Mesendoderm (in vitro differentiated cells): ENCODE data around the gene C1QB.

Experiments used
- DNase-seq: peaks from one replicate; pipeline ENCODE4 v3.0.0; 2013
- H2AK5ac ChIP-seq: 2 replicates; pipeline ENCODE4 v1.6.1; 2013; ENCODE audit warnings: low read length, inconsistent platforms
- H2BK120ac ChIP-seq: 2 replicates; pipeline ENCODE4 v1.6.1; 2013; ENCODE audit warnings: low read depth, mild to moderate bottlenecking, low read length, moderate library complexity, mixed read lengths
- H2BK15ac ChIP-seq: replicated peaks from 2 replicates; pipeline ENCODE4 v1.6.1; 2013; ENCODE audit warnings: low read depth, mild to moderate bottlenecking, moderate library complexity
- H2BK5ac ChIP-seq: 2 replicates; pipeline ENCODE4 v1.6.1; 2013; ENCODE audit warnings: low read length, inconsistent platforms
- H3K18ac ChIP-seq: 2 replicates; pipeline ENCODE4 v1.6.1; 2013; ENCODE audit warnings: mild to moderate bottlenecking, low read length, mixed read lengths
- H3K23ac ChIP-seq: one replicate; pipeline ENCODE4 v1.6.1; 2013; ENCODE audit warnings: low read length
- H3K27ac ChIP-seq: 2 replicates; pipeline ENCODE4 v1.5.1; 2013; ENCODE audit warnings: low read depth, mild to moderate bottlenecking, inconsistent platforms, low read length, moderate library complexity
- H3K27me3 ChIP-seq: 2 replicates; pipeline ENCODE4 v1.6.1; 2013; ENCODE audit warnings: low read length, control low read depth, mild to moderate bottlenecking, inconsistent platforms; ENCODE audit not compliant: insufficient read depth, poor library complexity
- H3K36me3 ChIP-seq: 2 replicates; pipeline ENCODE4 v1.6.1; 2013; ENCODE audit warnings: low read length, inconsistent platforms; ENCODE audit not compliant: control insufficient read depth, insufficient read depth
- H3K4ac ChIP-seq: one replicate; pipeline ENCODE4 v1.6.1; 2013; ENCODE audit warnings: low read depth, mild to moderate bottlenecking, low read length, moderate library complexity
- H3K4me1 ChIP-seq: 2 replicates; pipeline ENCODE4 v1.6.1; 2013; ENCODE audit warnings: low read depth, low read length, inconsistent platforms; ENCODE audit not compliant: control insufficient read depth
- H3K4me2 ChIP-seq: 2 replicates; pipeline ENCODE4 v1.6.1; 2013; ENCODE audit warnings: low read length
- H3K4me3 ChIP-seq: 2 replicates; pipeline ENCODE4 v1.5.1; 2013; ENCODE audit warnings: mild to moderate bottlenecking, low read length
- H3K56ac ChIP-seq: one replicate; pipeline ENCODE4 v1.6.1; 2013; ENCODE audit warnings: low read length
- H3K79me1 ChIP-seq: 2 replicates; pipeline ENCODE4 v1.6.1; 2013; ENCODE audit warnings: low read length, inconsistent platforms
- H3K79me2 ChIP-seq: 2 replicates; pipeline ENCODE4 v1.6.1; 2013; ENCODE audit warnings: mild to moderate bottlenecking, low read length; ENCODE audit not compliant: control insufficient read depth, insufficient read depth
- H3K9ac ChIP-seq: 2 replicates; pipeline ENCODE4 v1.6.1; 2013; ENCODE audit warnings: low read length, inconsistent platforms
- H4K5ac ChIP-seq: one replicate; pipeline ENCODE4 v1.6.1; 2013; ENCODE audit warnings: low read length
- H4K8ac ChIP-seq: one replicate; pipeline ENCODE4 v1.6.1; 2013; ENCODE audit warnings: low read depth, mild to moderate bottlenecking, control low read depth, low read length, moderate library complexity
- WGBS: extraction: QIAGEN DNeasy Blood & Tissue Kit; methylation state at CpG from one replicate; pipeline ENCODE4 v1.1.7; 2013; ENCODE audit warnings: low lambda C conversion rate, missing lambda C conversion rate; ENCODE audit not compliant: insufficient coverage; ENCODE audit errors: extremely low coverage; 5-methylcytosine and 5-hydroxymethylcytosine counted together

Gene C1QB

DNA sequence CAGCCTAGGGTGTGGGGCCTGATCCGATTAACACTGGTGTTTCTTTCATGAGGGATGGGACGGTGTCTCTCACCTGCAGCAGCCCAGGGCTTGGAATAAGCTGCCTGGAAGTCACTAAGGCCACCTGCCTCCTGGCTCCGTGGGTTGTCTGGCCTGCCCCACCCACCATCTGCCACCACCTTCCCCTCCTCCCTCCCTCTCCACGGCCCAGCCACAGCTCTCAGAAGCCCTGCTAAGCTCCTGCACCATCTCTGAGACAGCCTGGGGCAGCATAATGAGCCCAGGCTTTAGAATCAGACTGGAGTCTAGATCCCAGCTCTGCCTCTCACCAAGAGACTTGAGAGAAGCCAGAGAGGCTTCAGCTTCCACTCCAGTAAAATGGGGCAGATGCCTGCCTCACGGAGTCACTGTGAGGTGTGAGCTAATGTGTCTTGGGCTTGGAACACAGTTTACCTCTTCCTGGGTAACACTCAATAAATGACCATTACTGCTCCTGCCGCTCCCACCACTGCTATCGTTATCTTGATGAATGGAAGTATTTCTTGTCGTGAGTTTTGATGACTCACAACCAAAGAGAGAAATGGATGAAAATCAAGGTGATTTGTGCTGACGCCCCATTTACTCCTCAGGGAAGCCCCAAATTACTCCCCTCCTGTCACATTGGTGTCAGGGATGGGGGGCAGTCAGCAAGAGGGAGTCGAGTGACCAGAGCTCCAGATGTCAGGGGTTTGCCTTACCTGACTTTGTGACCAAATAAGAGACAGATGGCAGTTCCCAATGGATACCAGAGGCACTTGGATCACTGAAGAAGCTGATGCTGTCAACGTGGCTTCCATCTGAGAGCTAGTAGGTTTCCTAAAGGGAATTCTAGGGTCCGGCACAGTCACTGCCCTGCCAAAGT, 40.1 kb upstream of the C1QB start:
- H3K27ac ChIP-seq = no peak overlapping the region
- no peaks in the 10 kb centered on the region for H3K36me3 ChIP-seq
- no peaks in the 10 kb centered on the region for H3K79me1 ChIP-seq
- no peak overlapping the region for H2BK15ac ChIP-seq
- H2AK5ac ChIP-seq = no peak overlapping the region
- H3K4ac ChIP-seq = no peak overlapping the region
- no peaks in the 10 kb centered on the region for H3K27me3 ChIP-seq
- H2BK5ac ChIP-seq = no peak overlapping the region
- H3K4me1 ChIP-seq = no peaks in the 10 kb centered on the region
- no peak overlapping the region for H3K56ac ChIP-seq
- H3K4me3 ChIP-seq = no peak overlapping the region
- no peak for DNase-seq
- no CpG with 5 or more reads among the region's 12 CpGs for WGBS
- H3K9ac ChIP-seq = no peak overlapping the region
- no peak overlapping the region for H2BK120ac ChIP-seq
- H4K5ac ChIP-seq = no peak overlapping the region
- H3K79me2 ChIP-seq = no peaks in the 10 kb centered on the region
- no peak overlapping the region for H3K23ac ChIP-seq
- H3K4me2 ChIP-seq = no peak overlapping the region
- H4K8ac ChIP-seq = no peak overlapping the region
- no peak overlapping the region for H3K18ac ChIP-seq

DNA sequence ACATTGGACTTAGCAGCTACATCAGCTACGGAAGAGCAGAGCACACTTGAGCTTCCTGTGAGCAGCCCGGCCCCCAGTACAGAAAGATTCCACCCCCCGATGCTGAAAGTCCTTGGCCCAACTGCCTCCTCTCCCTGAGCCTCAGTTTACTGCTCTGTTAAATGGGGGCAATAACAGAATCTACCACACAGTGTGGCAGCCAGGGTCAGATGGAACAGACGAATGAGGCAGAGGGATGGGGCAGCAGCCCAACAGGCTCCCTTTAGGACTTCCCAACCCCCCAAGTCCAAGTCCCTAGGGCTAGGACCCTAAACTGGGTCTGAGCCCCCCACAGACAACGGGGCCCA, 39.5 kb upstream of the C1QB start:
- Histone ChIP-seq H3K79me2 (no peaks in the 10 kb centered on the region), H4K8ac (no peak overlapping the region), H3K23ac (no peak overlapping the region), H2BK120ac (no peak overlapping the region), H3K56ac (no peak overlapping the region), H3K36me3 (no peaks in the 10 kb centered on the region), H3K79me1 (no peaks in the 10 kb centered on the region), H3K4ac (no peak overlapping the region), H2AK5ac (no peak overlapping the region), H4K5ac (no peak overlapping the region), H3K4me3 (no peak overlapping the region), H3K4me2 (no peak overlapping the region), H3K18ac (no peak overlapping the region), H2BK15ac (no peak overlapping the region), H3K27me3 (no peaks in the 10 kb centered on the region), H3K9ac (no peak overlapping the region), H3K4me1 (no peaks in the 10 kb centered on the region), H3K27ac (no peak overlapping the region), H2BK5ac (no peak overlapping the region)
- no CpG with 5 or more reads among the region's 5 CpGs for WGBS
- DNase-seq = no peak

DNA sequence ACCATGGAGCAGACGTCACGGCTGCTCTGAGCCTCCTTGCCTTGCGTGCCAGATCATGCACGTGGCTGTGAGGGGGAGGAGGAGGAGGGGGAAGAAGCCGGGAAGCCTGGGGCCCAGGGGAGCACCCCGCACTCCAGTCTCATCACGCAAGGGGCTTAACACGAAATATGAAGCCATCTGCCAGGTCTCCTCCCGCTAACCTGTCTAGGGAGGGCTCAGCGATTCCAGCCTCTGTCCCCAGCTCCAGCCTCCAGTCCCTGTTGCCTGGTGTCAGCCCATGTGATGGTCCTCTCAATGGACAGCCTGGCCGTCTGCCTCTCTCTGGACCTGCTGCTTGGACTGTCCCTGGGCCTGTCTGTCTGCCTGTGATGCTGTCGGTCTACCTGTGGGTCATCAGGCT, 39.1 kb upstream of the C1QB start:
- no peak overlapping the region for H3K18ac ChIP-seq
- H3K79me1 ChIP-seq = no peaks in the 10 kb centered on the region
- H2AK5ac ChIP-seq = no peak overlapping the region
- no peak overlapping the region for H3K4ac ChIP-seq
- no peak overlapping the region for H3K9ac ChIP-seq
- no peak overlapping the region for H4K5ac ChIP-seq
- H3K79me2 ChIP-seq = no peaks in the 10 kb centered on the region
- H4K8ac ChIP-seq = no peak overlapping the region
- no peaks in the 10 kb centered on the region for H3K4me1 ChIP-seq
- H3K36me3 ChIP-seq = no peaks in the 10 kb centered on the region
- H3K27me3 ChIP-seq = no peaks in the 10 kb centered on the region
- no peak overlapping the region for H2BK5ac ChIP-seq
- DNase-seq = no peak
- H3K27ac ChIP-seq = no peak overlapping the region
- no peak overlapping the region for H2BK15ac ChIP-seq
- H3K56ac ChIP-seq = no peak overlapping the region
- H3K4me2 ChIP-seq = no peak overlapping the region
- no peak overlapping the region for H3K4me3 ChIP-seq
- H2BK120ac ChIP-seq = no peak overlapping the region
- WGBS = no CpG with 5 or more reads among the region's 12 CpGs
- no peak overlapping the region for H3K23ac ChIP-seq

DNA sequence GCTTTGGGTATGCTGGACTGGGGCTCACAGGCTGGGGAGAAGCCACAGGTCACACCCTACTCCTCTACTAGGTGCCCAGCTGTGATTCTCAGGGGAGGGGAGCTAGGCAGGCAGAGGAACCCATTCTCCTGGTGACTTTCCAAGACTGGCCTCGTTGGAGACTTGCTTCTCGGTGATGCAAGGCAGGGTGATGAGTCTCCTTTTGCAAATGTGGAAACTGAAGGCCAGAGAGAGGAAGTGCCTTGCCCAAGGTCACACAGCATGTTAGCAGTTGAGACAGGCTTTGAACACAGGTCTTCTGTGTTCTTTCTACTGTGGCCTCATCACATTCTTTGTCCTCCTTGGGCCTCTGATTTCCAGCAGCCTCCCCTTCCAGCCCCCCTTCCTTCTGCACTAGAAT, 37.1 kb upstream of the C1QB start:
- no peaks in the 10 kb centered on the region for H3K27me3 ChIP-seq
- H3K4me1 ChIP-seq = no peaks in the 10 kb centered on the region
- H3K4me3 ChIP-seq = no peak overlapping the region
- H3K27ac ChIP-seq = no peak overlapping the region
- no peak overlapping the region for H4K5ac ChIP-seq
- H3K4ac ChIP-seq = no peak overlapping the region
- H3K4me2 ChIP-seq = no peak overlapping the region
- H3K79me2 ChIP-seq = no peaks in the 10 kb centered on the region
- H2BK5ac ChIP-seq = no peak overlapping the region
- H2BK120ac ChIP-seq = no peak overlapping the region
- no peak for DNase-seq
- H2AK5ac ChIP-seq = no peak overlapping the region
- no peak overlapping the region for H3K18ac ChIP-seq
- H3K23ac ChIP-seq = no peak overlapping the region
- no peaks in the 10 kb centered on the region for H3K79me1 ChIP-seq
- H3K56ac ChIP-seq = no peak overlapping the region
- no peak overlapping the region for H3K9ac ChIP-seq
- WGBS = no CpG with 5 or more reads among the region's 2 CpGs
- H4K8ac ChIP-seq = no peak overlapping the region
- no peak overlapping the region for H2BK15ac ChIP-seq
- H3K36me3 ChIP-seq = no peaks in the 10 kb centered on the region

DNA sequence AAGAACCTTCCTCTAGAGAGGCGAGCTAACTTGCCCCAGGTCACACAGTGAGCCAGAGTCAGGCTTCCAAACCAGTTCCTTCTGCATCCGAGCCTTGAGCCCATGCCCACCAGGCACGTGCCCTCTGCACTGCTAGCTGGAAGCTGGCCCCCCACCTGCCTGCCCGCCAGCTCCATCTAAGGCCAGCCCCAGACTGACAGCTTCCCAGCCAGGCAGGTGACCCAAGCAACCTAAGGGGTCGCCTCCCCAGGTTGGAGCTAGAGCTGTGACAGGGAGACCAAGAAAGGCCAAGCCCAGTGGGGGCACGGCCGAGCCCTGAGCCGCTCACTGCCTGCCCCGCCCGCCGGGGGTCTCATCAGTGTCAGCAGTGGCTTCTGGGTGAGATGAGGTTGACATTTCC, 36.5 kb upstream of the C1QB start:
- H3K27me3 ChIP-seq = no peaks in the 10 kb centered on the region

DNA sequence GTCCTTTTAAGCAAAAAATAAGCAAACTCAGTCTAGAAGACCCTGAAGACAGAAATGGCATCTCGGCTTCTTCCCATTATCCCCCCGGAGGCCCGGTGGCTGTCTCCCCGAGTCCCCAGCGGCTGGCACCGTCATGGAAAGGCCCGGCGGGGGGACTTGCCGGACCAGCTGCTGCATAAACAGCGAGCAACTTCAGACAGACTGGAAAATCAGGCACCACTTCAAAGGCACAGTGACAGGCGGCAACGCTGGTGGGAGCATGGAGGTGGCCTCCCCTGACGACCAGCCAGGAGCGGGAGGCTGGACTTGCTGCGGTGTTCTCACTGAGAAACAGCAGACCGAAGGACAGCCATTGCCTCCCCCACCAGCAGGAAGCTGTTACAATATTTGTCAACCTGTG, 35.0 kb upstream of the C1QB start:
- DNase-seq = no peak
- no peak overlapping the region for H2BK120ac ChIP-seq
- H3K9ac ChIP-seq = no peak overlapping the region
- no peak overlapping the region for H3K4me2 ChIP-seq
- H2BK5ac ChIP-seq = no peak overlapping the region
- H3K79me2 ChIP-seq = no peaks in the 10 kb centered on the region
- no peak overlapping the region for H3K56ac ChIP-seq
- H3K18ac ChIP-seq = no peak overlapping the region
- no peak overlapping the region for H3K4ac ChIP-seq
- H3K27me3 ChIP-seq = no peaks in the 10 kb centered on the region
- H2BK15ac ChIP-seq = no peak overlapping the region
- H3K36me3 ChIP-seq = no peaks in the 10 kb centered on the region
- H3K4me1 ChIP-seq = no peaks in the 10 kb centered on the region
- no peak overlapping the region for H2AK5ac ChIP-seq
- no peaks in the 10 kb centered on the region for H3K79me1 ChIP-seq
- no peak overlapping the region for H4K8ac ChIP-seq
- H3K27ac ChIP-seq = no peak overlapping the region
- H3K4me3 ChIP-seq = no peak overlapping the region
- no CpG with 5 or more reads among the region's 16 CpGs for WGBS
- no peak overlapping the region for H4K5ac ChIP-seq
- H3K23ac ChIP-seq = no peak overlapping the region

More for the DNA sequence above, 36.5 kb upstream of the C1QB start:
- no peaks in the 10 kb centered on the region for H3K36me3 ChIP-seq
- no peak overlapping the region for H4K5ac ChIP-seq
- H3K56ac ChIP-seq = no peak overlapping the region
- no peak overlapping the region for H2AK5ac ChIP-seq
- no peak for DNase-seq
- H4K8ac ChIP-seq = no peak overlapping the region
- no peak overlapping the region for H2BK15ac ChIP-seq
- no peak overlapping the region for H2BK120ac ChIP-seq
- no peak overlapping the region for H3K9ac ChIP-seq
- H3K27ac ChIP-seq = no peak overlapping the region
- no peaks in the 10 kb centered on the region for H3K79me2 ChIP-seq
- WGBS = no CpG with 5 or more reads among the region's 11 CpGs
- no peak overlapping the region for H3K18ac ChIP-seq
- no peaks in the 10 kb centered on the region for H3K79me1 ChIP-seq
- no peak overlapping the region for H3K4ac ChIP-seq
- no peaks in the 10 kb centered on the region for H3K4me1 ChIP-seq
- no peak overlapping the region for H3K4me2 ChIP-seq
- no peak overlapping the region for H3K23ac ChIP-seq
- H2BK5ac ChIP-seq = no peak overlapping the region
- H3K4me3 ChIP-seq = no peak overlapping the region
